Measurements from ENCODE around the gene C11orf68.

GRCh38 chr11:65944191-65944590 is 25.3 kb upstream of the C11orf68 start:
- TF ChIP-seq, protein P1, sequence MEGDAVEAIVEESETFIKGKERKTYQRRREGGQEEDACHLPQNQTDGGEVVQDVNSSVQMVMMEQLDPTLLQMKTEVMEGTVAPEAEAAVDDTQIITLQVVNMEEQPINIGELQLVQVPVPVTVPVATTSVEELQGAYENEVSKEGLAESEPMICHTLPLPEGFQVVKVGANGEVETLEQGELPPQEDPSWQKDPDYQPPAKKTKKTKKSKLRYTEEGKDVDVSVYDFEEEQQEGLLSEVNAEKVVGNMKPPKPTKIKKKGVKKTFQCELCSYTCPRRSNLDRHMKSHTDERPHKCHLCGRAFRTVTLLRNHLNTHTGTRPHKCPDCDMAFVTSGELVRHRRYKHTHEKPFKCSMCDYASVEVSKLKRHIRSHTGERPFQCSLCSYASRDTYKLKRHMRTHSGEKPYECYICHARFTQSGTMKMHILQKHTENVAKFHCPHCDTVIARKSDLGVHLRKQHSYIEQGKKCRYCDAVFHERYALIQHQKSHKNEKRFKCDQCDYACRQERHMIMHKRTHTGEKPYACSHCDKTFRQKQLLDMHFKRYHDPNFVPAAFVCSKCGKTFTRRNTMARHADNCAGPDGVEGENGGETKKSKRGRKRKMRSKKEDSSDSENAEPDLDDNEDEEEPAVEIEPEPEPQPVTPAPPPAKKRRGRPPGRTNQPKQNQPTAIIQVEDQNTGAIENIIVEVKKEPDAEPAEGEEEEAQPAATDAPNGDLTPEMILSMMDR (conservative IDR thresholded peaks at IDR 0.05; ENCODE audit: low read length) = no peak
- TF ChIP-seq EZH2phosphoT487 (IDR thresholded peaks at IDR 0.05; ENCODE audit: borderline replicate concordance, low read depth, low read length) = no peak
